WTC11 (cell line): ENCODE measurements around the gene LEUTX.

Experiments
- ATF1 ChIP-seq: sonication (generic); formaldehyde crosslinking; IDR thresholded peaks from 2 replicates; pipeline ENCODE4 v1.8.1; 2023; ENCODE audit warnings: mild to moderate bottlenecking, moderate library complexity, missing genetic modification reagents
- CBFB ChIP-seq: sonication (generic); formaldehyde crosslinking; IDR thresholded peaks from 2 replicates; pipeline ENCODE4 v1.8.1; 2022; ENCODE audit warnings: mild to moderate bottlenecking, low read depth, missing genetic modification reagents
- ELF4 ChIP-seq: sonication (generic); formaldehyde crosslinking; IDR thresholded peaks from 2 replicates; pipeline ENCODE4 v1.8.1; 2022; ENCODE audit warnings: low read depth, mild to moderate bottlenecking, moderate library complexity, missing genetic modification reagents
- JUN ChIP-seq: sonication (generic); formaldehyde crosslinking; IDR thresholded peaks from 2 replicates; pipeline ENCODE4 v1.8.0; 2023; ENCODE audit warnings: mild to moderate bottlenecking, missing genetic modification reagents
- NR1H2 ChIP-seq: sonication (generic); formaldehyde crosslinking; IDR thresholded peaks from 2 replicates; pipeline ENCODE4 v1.9.0; 2021; ENCODE audit warnings: mild to moderate bottlenecking, moderate library complexity, missing genetic modification reagents
- PRDM15 ChIP-seq: sonication (generic); formaldehyde crosslinking; IDR thresholded peaks from 2 replicates; pipeline ENCODE4 v1.8.0; 2022; ENCODE audit warnings: missing genetic modification reagents
- TCF7 ChIP-seq: sonication (generic); formaldehyde crosslinking; IDR thresholded peaks from 2 replicates; pipeline ENCODE4 v1.8.0; 2022; ENCODE audit warnings: mild to moderate bottlenecking, low read depth, missing genetic modification reagents, moderate library complexity
- ZNF232 ChIP-seq: sonication (generic); formaldehyde crosslinking; IDR thresholded peaks from 2 replicates; pipeline ENCODE4 v1.8.0; 2022; ENCODE audit warnings: mild to moderate bottlenecking, missing genetic modification reagents
- TF ChIP-seq, protein P1 (sequence below): fragments of 200-600 bp; IDR thresholded peaks from 2 replicates; pipeline ENCODE4 v1.8.0; 2022; ENCODE audit warnings: antibody characterized with exemption
- TF ChIP-seq, protein P2 (sequence below): sonication (generic); formaldehyde crosslinking; IDR thresholded peaks from 2 replicates; pipeline ENCODE4 v1.8.0; 2022; ENCODE audit warnings: mild to moderate bottlenecking, missing genetic modification reagents

DNA sequence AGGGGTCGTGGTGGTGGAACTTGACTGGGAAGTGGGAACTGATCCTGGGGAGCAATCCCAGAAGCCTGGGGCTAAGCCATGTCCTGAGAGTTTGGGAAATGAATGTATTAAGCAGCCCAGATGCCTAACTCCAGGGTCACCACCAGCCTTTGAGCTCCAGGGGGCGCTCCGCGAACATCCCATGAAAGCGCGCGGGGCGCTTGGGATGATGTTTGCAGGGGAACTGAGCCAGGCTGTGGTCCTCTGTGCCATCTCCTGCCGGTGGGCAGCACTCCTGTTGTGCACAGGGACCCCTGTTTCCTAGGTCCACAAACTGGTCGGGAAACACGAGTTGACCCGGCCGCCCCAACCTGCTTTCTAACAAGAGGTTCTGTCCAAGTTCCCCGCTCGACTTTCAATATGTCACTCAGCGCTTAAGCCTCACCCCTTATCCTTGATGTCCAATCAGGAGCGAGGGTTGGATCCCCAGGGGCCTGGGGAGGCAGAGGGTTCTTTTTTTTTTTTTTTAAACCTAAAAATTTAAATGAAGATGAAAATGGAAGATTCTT lies 14.4 kb downstream of the LEUTX start:
- TF ChIP-seq NR1H2 (CRISPR knock-in tag) (no peak), TCF7 (no peak), PRDM15 (no peak), CBFB (no peak), ZNF232 (CRISPR knock-in tag) (no peak), JUN (CRISPR knock-in tag) (no peak), ELF4 (CRISPR knock-in tag) (no peak), ATF1 (CRISPR knock-in tag) (no peak)
- TF ChIP-seq, protein P1, sequence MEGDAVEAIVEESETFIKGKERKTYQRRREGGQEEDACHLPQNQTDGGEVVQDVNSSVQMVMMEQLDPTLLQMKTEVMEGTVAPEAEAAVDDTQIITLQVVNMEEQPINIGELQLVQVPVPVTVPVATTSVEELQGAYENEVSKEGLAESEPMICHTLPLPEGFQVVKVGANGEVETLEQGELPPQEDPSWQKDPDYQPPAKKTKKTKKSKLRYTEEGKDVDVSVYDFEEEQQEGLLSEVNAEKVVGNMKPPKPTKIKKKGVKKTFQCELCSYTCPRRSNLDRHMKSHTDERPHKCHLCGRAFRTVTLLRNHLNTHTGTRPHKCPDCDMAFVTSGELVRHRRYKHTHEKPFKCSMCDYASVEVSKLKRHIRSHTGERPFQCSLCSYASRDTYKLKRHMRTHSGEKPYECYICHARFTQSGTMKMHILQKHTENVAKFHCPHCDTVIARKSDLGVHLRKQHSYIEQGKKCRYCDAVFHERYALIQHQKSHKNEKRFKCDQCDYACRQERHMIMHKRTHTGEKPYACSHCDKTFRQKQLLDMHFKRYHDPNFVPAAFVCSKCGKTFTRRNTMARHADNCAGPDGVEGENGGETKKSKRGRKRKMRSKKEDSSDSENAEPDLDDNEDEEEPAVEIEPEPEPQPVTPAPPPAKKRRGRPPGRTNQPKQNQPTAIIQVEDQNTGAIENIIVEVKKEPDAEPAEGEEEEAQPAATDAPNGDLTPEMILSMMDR = peak; percentile 93
- TF ChIP-seq, protein P2, sequence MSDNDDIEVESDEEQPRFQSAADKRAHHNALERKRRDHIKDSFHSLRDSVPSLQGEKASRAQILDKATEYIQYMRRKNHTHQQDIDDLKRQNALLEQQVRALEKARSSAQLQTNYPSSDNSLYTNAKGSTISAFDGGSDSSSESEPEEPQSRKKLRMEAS (CRISPR knock-in tag) = no peak
